ENCODE results near the gene CREG1.

- TF ChIP-seq POLR2A (IDR thresholded peaks at IDR 0.05; ENCODE audit: low read length): no peak
- no peak for TF ChIP-seq GATA1 (IDR thresholded peaks at IDR 0.05; ENCODE audit: low read depth, low read length)
Observed at GRCh38 chr1:167545349-167545748, 8.2 kb downstream of the CREG1 start.
